Fibroblast of skin of left biceps (primary cell): ENCODE results near the gene CXCR3.
"Not testable (repeated sequence)": the region's sequence is repeated elsewhere in the genome, so short reads cannot be mapped to it uniquely, and the experiment has no call there.

ENCODE experiments used
- DNase-seq, 2 experiments: peaks; one replicate each; pipeline ENCODE4 v3.0.0-alpha.2; 2013; ENCODE audit warnings: low read depth in 2 of 2

The CXCR3 gene

DNA sequence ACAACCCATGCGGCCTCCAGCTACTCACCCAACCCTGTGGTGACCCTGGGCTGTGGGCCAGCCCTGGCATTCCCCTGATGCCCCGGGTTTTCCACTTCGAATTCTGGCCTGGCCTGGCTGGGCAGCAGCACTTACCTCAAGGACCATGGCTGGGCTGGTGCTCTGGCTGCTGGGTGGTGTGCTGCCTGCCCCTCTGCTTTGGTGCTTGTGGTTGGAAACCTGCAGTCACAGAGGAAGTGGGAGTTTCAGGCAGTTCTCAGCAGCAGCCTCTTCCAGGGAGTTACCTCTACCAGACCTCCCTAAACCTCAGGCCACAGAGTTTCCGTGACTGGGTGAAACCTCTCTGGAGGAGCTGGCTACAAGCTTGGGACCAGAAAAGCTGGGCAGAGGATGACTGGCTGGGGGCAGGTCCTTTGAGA, at the start of gene CXCR3:
TSS of gene CXCR3 (minus strand) at position 209 of the 419 bp plus-strand sequence. CDS start at position 147, 62 bp downstream.
- DNase-seq = no peak

DNA sequence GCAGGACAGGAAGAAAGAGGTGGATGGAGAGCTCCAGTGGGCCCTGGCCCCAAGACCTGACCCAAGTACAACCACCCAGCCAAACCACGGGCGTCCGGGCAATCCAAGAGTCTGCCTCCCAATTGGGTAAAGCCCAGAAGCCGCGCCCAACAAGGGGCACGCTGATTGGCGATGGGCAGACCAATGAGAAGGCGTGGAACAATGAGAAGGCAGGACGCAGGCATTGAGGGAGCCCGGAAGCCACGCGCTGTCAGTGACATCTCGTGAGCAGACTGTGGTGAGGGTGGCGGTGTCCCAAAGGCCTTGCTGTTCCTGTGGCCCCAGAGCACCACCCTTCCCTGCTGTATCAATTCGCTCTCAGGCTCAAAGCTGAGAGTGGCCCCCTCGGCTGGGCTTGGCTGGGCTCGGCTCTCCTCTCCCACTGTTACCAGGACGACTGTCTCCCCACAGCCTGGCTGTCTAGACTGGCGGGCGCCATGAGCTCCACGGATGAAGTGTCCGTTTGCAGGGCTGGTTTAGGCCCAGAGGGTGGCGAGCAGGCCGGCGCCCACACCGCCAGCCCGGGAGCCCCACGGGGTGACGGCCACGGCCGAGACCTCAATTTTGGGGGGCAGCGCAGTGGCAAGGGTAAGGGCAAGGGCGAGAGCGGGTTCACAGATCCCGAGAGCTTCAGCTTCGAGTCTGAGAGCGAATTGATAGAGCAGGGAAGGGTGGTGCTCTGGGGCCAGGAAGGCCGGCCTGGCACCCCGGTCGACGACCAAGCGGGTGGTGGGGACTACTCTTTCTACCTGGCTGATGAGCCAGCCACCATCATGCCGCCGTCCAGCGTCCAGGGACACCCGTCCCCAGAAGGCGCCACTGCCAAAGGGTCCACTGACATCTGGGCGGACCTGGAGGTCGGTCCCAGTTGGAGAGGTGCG, 49.3 kb upstream of the CXCR3 start, which contains the start of gene LOC101059915:
TSS of gene LOC101059915 (plus strand) at position 219 of the 920 bp plus-strand sequence.
- no peak for DNase-seq

DNA sequence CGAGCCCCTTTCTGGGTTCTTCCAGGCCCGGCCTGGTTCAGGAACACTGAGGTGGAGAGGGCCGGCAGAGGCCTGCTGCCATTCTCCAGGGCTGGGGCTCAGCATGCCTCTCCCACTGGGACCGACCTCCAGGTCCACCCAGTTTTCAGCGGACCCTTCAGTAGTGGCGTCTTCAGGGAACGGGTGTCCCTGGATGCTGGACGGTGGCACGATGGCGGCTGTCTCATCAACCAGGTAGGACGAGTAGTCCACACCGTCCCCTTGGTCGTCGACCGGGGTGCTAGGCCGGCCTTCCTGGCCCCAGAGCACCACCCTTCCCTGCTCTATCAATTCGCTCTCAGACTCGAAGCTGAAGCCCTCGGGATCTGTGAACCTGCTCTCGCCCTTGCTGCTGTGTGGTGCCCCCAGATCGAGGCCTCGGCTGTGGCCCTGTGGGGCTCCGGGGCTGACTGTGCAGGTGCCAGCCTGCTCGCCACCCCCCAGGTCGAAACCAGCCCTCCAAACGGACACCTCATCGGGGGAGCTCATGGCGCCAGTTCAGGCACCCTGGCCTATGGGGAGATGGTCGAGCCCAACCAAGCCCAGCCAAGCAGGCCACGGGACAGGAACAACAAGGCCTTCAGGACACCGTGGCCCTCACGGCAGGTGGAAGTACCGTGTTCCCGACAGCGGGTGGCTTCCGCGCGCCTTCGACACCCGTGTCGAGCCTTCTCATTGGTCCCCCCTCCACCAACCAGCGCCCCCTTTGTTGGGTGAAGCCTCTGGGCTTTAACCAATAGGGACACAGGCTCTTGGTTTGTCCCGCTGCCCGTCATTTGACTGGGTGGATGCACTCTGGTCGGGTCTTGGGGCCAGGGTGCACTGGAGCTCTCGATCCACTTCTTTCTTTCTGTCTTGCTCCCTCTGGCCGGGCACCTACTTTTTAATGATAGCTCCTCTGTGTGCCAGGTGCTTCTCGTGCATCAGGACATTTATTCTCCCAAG, 48.2 kb upstream of the CXCR3 start:
- DNase-seq = no peak

DNA sequence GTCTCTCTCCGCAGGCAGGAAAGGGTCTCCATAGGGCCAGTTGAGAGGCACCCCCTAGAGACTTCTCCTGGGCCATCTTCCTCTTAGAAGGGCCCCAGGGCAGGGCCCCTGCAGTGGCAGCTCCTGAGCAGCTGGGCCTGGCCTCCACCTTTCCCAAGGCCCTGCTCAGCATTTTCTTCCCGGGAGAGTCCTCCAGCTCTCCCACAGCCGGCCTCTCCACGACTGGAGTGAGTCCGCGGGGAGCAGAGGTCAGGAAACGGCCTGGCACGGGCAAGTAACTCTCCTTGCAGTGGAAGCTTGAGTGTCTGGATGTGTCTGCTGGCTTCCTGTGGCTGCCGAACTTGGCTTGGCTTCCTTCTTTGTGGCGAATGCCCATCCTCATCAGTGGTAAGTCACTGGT, 47.4 kb upstream of the CXCR3 start:
- no peak for DNase-seq

DNA sequence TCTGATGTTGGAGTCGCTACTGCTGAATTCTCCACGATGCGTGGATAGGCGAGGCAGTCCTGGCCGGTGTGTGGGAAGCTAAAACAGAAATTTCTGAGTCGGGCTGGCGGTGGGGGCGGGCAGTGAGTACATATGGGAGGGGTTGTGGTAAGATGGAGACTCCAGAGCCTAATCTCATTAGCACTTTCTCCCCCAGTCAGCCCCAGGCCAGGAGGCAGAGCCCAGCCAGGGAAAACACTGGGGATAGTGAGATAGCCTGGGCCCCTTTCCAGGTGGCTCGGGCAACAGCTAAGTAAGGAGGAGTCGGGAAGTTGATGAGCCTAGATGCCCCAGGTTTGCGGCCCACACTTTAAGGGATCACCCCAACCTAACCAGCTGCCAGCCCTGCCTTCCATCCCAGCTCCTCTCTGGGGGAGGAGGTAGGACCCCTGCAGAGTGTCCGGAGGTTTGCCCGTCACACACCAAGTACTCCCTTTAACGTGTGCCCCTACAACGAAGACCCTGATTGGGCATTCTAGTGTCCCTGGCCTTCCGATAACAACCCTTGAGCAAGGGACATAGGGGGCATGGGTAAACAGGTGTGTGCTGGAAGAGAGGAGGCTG, 46.7 kb upstream of the CXCR3 start:
- DNase-seq = no peak

DNA sequence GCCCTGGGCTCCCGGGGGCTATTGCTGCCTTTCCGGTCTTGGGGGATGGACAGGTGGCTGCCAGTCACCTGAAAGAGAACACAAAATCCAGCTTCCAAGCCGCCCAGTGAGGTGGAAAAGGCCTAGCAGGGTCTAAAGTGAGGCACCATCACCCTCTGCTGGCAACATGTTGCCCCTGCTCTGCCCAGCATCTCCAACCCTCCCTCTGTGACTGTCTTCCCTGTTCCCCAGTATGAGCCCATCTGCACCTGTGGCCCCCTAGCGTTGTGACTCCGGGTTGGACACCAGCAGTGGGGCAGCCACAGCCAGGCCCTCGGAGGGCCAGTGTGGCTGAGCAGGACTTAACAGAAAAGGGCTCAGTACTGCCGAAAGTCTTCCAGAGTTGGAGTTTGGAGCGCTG, 45.9 kb upstream of the CXCR3 start:
- DNase-seq = not testable (repeated sequence)

DNA sequence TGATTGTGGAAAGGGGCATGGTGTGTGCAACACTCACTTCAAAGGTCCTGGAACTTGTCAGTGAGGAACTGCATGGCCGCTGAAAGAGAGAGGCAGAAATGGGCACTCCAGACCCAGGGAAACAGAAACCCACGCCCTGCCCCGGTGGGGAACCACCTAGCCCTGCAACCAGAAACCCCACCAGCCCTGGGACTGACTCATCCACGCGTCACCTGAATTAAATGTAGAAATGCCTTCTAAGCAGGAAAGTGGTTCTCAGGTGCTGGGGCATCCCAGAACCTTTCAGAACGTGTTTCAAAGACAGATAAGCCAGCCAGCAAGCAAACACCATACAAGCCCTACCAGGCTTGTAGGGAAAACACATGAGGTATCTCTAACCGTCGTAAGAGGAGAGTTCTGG, 44.9 kb upstream of the CXCR3 start:
- DNase-seq = not testable (repeated sequence)

DNA sequence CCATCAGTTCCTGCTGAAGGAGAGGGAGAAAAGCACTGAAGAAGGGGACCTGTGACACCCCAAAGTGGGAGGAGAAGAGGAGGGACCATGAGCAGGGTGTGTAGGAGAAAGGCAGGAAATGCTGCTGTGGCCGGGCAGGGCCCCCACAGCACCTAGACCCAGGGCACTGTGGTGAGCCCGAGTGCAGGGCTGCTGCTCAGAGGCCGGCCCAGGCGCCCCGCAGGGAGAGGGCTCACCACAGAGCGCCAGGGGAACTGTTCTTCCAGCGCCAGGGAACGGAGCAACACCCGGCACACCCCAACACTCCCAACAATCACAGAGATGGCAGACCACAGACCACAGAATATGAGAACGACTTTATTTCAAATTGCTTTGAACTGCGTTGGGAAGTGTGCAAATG, 44.3 kb upstream of the CXCR3 start:
- DNase-seq = not testable (repeated sequence)

DNA sequence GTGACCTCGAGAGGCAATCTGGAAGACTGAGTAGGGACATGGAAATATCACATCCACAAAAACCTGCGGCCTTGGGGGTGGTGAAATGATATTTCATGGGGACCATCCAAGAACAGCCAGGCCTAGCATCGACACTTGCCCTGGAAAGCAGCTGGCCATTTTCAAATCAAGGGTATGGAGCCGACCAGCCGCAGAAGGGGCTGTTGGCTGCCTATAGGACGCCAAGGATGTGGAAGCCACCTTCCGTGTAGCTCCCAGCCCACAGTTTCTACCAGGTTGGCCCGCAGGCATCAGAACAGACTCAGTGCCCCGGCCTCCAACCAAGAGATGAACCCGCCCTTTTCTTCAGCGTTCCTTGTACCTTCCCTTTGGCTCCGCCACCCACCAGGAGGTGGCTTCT, 43.6 kb upstream of the CXCR3 start:
- DNase-seq = no peak

DNA sequence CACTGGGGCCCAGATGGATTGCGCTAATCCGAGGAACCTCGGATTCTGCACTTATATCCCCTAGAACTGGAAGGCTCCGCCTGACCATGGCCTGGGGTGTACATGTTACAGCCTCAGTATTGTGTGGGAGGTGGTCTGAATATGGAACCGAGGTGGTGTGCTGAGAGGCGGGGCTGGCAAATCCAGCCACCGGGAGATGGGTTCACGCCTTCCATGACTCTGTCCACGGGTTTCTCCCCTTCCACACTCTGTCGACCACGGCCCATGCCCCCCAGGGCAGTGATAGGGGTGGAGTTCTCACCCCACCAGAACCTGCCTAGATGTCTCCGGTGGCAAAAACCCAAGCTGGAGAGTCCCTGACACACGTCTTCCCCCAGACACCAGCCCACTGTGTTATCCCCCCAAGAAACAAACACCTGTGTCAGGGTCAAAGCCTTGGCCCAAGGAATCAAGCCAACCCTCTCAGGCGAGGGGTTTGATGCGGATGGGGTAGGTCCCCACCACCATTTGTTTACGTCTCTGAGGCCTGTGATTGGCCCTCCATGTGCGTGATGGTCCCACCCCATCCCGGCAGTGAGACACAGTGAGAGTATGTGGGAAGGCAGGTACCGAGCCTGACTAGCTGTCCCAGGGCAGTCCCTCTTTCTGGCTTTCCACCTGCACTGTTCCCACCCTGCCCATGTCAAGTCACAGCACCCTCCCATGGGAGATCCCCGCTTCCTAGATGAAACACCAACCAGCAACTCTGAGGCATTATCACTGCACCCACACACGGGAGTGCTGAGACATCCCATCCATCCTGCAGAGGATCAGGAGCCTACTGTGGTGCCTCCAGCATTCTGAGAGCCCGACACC, 42.5 kb upstream of the CXCR3 start:
- DNase-seq = no peak

DNA sequence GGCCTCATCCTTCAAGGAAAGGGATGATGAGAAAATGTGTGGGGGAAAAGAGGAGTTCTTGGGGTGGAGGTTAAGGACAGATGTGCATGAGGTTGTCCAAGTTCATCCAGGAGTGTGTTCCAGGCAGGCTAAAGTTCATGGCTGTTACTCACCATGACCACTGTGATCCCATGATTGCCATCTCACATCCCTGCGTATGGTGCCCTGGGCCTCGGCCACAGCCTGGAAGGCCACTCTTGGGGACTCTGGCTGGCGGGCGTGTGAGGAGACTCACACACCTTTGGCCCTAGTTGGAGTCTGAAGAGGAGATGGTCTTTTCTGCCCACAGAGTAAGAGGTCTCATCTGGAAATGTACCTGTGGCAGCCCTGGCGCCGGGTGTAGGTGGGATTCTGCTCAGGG, 41.6 kb upstream of the CXCR3 start:
- DNase-seq = no peak

DNA sequence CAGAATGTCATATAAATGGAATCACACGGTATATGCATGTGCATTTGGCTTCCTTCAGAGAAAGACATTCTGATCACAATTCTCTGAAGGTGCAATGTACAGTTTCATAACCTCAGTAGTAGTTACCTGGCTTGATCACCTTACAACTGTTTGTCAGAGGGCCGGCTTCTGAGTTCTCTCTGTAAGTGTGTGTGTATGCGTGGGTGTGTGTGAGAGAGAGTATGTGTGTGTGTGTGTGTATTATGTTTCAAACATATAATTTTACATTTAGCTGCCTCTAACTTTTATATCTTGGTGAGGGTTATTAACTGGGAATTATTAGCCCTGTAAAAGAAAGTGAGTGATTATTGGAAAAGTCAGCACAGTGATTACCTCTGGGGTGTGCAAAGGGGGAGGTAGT, 41.0 kb upstream of the CXCR3 start:
- DNase-seq = no peak

DNA sequence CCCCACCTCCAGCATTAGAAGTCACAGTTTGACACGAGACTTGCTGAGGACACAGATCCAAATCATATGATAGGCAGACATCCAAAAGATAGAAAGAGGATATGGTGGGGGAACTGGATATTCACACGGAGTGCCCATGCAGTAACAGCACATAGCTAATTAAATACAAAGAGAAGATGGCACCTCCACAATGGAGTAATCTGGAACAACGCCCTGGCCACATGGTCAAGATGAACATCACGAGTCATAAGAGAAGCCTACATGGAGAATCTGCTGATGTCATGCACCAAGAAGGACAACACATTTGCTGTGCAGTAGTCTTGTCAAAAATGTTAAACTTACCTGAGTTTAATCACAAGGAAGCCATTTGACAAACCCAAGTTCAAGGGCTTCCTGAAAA, 39.0 kb upstream of the CXCR3 start:
- no peak for DNase-seq

DNA sequence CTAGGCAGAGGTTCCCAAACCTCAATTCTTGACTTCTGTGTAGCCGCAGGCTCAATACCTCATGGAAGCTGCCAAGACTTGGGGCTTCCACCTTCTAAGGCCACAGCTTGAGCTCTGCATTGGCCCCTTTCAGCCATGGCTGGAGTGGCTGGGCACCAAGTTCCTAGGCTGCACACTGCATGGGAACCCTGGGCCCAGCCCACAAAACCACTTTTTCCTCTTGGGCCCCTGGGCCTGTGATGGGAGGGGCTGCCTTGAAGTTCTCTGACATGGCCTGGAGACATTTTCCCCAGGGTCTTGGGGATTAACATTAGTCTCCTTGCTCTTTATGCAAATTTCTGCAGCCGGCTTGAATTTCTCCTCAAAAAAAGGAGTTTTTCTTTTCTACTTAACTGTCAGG, 35.0 kb upstream of the CXCR3 start:
- no peak for DNase-seq

DNA sequence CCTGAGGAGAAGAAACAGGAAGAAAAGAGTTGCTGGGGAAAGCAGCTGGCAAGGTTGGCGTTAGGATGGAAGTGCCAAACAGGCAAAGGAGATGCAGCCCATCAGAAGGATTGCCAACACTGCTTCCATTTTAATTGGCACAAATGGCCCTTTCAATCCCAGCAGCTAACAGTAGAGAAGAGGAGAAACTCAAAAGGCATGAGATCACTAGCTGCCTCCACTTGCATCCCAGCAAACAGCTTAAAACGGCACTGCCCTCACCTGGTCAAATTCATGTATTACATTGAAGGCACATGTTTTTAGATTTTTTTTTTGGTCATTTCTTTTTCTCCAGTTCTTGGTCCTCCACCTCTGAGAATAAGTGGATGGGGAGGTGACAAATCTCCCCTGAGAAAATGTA, 34.1 kb upstream of the CXCR3 start:
- DNase-seq = peak in 1 of 2 experiments; percentile 2

DNA sequence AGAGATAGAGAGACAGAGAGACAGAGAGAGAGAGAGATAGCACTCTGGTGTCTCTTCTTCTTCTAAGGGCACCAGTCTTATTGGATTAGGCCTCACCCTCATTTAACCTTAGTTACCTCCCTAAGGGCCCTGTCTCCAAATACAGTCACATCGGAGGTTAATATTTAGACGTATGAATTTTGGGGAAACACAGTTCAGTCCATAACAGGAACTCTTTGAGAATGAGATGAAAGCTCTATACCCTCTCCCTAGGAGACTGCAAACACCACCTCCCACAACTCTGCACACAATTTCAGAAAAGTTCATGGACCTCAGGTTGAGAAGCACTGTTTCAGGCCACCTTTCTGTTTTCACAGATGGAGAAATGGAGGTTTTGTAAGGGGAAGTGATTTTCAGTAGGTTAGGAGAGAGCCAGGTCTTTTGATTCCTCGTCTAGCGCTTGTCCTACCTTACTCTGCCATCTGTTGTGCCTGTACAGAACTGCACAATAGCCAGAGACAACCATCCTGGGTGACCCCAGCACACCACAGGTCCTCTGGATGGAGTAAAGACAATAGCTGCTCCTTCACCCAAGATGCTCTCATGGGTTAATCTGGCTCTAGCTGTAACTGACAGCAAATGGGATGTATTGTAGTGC, 32.1 kb upstream of the CXCR3 start:
- no peak for DNase-seq

DNA sequence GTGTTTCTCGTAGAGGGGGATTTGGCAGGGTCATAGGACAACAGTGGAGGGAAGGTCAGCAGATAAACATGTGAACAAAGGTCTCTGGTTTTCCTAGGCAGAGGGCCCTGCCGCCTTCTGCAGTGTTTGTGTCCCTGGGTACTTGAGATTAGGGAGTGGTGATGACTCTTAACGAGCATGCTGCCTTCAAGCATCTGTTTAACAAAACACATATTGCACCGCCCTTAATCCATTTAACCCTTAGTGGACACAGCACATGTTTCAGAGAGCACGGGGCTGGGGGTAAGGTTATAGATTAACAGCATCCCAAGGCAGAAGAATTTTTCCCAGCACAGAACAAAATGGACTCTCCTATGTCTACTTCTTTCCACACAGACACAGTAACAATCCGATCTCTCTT, 26.1 kb upstream of the CXCR3 start:
- not testable (repeated sequence) for DNase-seq

DNA sequence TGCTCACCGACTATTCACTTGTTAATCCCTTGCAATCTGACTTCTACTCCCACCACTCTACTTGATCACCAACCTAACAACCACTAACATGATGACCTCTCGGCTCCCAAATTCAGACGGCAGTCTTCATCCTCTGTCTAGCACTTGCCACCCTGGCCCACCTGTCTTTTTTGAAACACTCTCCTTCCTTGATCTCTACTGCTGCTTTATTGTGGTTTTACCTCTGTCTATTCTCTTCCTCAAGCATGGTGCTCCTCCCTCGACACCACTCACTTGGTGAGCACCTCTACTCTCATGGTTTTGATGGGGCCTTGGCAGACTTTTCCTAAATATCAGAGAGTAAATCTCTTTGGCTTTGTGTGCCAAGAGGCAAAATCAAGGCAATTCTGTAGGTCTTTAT, 21.7 kb upstream of the CXCR3 start:
- no peak for DNase-seq

DNA sequence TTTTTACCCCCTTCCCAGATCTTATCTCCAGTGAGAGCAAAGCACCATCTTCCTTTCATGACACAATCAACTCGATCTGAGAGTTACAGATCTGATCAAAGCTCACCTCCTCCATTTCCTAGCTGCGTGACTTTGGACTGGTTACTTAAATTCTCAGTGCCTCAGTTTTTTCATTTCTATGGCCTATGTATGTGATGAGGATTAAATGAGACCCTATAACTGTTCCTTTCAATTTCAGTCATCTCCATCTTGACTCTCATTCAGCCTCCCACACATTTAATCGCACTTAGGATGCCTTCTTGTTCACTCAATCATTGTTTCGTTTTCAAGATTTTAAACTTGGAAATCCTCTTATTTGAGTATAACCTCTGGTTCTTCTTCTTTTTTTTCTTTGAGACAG, 20.1 kb upstream of the CXCR3 start:
- DNase-seq = no peak

DNA sequence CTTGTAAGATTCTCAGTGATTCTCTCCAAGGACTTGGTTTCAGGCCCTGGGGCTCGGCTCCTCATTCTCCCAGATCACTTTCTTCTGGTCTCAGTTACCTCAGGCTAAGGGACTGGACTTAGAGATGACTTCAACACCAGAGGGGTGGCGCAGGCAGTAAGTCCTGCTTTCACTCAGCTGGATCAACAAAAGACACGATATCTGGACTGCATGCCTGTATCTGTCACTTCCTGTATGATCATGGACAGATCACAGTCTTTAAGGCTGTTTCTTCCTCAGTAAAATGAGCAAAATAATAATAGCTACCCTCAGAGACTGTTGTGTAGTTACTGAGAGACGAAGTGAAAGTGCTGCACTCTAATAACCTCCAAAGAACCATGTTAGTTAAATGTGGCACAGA, 19.5 kb upstream of the CXCR3 start:
- DNase-seq = no peak

DNA sequence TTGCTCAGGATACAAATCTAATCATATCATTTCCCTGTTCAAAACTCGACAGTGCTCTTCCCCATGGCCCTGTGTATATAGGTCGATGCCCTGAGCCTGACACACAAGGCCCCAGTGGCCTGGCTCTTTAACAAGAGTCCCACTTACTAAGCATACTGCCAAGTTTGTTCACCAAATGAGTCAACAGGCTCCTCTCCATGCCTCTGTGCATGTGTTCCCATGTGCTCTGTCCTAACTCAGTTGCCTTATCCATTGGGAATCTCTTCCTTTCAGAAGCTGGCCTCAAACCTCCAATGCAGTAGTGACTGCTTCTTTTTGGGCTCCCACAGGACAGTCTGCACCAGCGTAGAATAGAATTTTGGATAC, 18.9 kb upstream of the CXCR3 start:
- DNase-seq = no peak
